SK-N-MC (cell line): ENCODE measurements around the gene CSF2.

Experiments used
- EZH2 ChIP-seq: fragments of 200-600 bp; sonication (generic); IDR thresholded peaks from one replicate; pipeline ENCODE4 v1.6.1; 2017; ENCODE audit warnings: antibody characterized with exemption
- FOXP2 ChIP-seq: optimal IDR thresholded peaks from 2 replicates; pipeline ENCODE3; 2011; ENCODE audit warnings: mild to moderate bottlenecking, moderate library complexity; ENCODE audit not compliant: insufficient read depth; ENCODE audit errors: extremely low read length, control extremely low read depth
- POLR2AphosphoS5 ChIP-seq: IDR thresholded peaks from 2 replicates; pipeline ENCODE4 v1.6.1; 2012; ENCODE audit warnings: mild to moderate bottlenecking, low read depth, low read length, borderline replicate concordance

DNA sequence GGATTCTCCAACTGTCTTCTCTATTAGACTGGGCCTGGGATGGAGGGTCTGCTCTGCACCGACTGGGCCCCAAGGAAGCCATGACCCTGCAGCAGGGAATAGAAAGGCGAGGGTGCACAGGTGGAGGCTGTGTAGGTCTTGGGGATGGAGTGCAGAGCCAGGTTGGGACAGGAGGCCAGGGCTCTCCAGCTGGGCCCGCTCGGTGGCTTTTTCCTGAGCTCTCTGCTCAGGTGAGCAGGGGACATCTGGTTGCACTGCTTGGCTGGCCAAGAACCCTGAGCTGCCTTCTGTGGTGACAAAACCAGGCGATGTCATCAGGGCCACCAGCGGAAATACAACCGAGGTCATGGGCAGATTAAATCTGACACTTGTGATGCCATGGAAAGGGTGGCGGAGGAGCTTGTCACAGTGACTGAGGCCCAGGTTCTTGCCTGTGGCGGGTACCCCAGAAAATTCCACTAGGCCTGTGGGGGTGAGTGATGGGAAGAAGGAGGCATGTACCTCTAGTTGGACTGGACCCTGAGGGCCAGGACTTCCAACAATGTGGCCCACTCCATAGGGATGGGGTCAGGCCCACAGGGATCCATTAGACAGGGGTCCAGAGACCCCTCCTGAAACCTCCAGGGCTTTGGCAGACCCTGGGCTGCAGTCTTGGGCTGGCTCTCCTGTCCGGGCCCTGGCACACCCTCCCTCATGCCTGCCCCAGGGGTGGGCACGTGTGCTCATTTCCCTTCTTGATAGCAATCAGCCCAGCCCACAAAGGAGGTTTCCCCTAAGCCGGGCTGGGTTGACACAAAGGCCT lies 17.6 kb upstream of the CSF2 start:
- TF ChIP-seq POLR2AphosphoS5 (no peak), EZH2 (no peak), FOXP2 (no peak)
